Neural crest cell (in vitro differentiated cells): ENCODE measurements around the gene CA9. TPM values are rescaled to one million over a fixed set of nuclear protein-coding genes. Genes with fewer than 3 reads are reported as not detected.

Experiments used
- DNase-seq: peaks from one replicate; pipeline ENCODE4 v3.0.0; 2021; ENCODE audit warnings: low read depth, mixed read lengths, low spot score
- H3K27ac Mint-ChIP-seq: one replicate; pipeline ENCODE4 v1.8.0; 2021; ENCODE audit warnings: mild to moderate bottlenecking, mixed read lengths; ENCODE audit not compliant: unreplicated experiment
- H3K27me3 Mint-ChIP-seq: 2 replicates; pipeline ENCODE4 v1.8.0; 2021; ENCODE audit warnings: low read depth, mild to moderate bottlenecking, mixed read lengths
- H3K36me3 Mint-ChIP-seq: 2 replicates; pipeline ENCODE4 v1.8.0; 2021; ENCODE audit warnings: low read depth, mild to moderate bottlenecking, mixed read lengths
- H3K4me1 Mint-ChIP-seq: 2 replicates; pipeline ENCODE4 v1.8.0; 2021; ENCODE audit warnings: mixed read lengths
- H3K4me3 Mint-ChIP-seq: one replicate; pipeline ENCODE4 v1.8.0; 2021; ENCODE audit warnings: mild to moderate bottlenecking, mixed read lengths
- H3K9me3 Mint-ChIP-seq: 2 replicates; pipeline ENCODE4 v1.8.0; 2021; ENCODE audit warnings: mixed read lengths
- total RNA-seq: library from RNA; stranded (reverse); gene quantifications from 2 replicates; pipeline ENCODE4 v1.2.1, GENCODE V29; 2021
- TF ChIP-seq, protein P1 (sequence below): fragments of 200-600 bp; sonication (generic); conservative IDR thresholded peaks from 2 replicates; pipeline ENCODE4 v1.5.0; 2021; ENCODE audit warnings: antibody characterized with exemption, mild to moderate bottlenecking

CA9 gene
- total RNA-seq, 1 donor from 2014 or later: 0.63 TPM

DNA sequence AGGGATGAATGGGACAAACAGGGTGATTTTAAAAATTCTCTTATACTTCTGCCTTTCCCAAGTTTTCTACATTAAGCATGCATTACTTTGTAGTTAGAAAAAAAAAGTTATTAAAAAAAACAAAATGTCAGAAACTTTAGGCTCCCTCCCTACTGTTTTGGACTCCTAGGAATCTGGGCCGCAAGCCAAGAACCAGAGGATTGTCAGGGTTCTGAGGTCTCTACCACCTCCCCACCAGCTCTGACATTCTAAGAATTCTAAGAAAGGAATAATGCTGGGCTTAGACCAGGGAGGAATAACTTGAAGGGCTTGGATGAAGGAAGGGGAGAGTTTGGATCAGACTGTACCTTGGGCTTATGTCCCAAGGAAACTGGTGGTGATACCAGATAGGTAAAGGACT, 7.7 kb upstream of the CA9 start:
- Mint-ChIP-seq H3K27ac (no peak overlapping the region), H3K27me3 (no peaks in the 10 kb centered on the region), H3K36me3 (peaks cover 3% of the 10 kb centered on the region), H3K4me3 (peak overlapping the region; percentile 29), H3K4me1 (peaks cover 37% of the 10 kb centered on the region), H3K9me3 (no peaks in the 10 kb centered on the region)
- TF ChIP-seq, protein P1, sequence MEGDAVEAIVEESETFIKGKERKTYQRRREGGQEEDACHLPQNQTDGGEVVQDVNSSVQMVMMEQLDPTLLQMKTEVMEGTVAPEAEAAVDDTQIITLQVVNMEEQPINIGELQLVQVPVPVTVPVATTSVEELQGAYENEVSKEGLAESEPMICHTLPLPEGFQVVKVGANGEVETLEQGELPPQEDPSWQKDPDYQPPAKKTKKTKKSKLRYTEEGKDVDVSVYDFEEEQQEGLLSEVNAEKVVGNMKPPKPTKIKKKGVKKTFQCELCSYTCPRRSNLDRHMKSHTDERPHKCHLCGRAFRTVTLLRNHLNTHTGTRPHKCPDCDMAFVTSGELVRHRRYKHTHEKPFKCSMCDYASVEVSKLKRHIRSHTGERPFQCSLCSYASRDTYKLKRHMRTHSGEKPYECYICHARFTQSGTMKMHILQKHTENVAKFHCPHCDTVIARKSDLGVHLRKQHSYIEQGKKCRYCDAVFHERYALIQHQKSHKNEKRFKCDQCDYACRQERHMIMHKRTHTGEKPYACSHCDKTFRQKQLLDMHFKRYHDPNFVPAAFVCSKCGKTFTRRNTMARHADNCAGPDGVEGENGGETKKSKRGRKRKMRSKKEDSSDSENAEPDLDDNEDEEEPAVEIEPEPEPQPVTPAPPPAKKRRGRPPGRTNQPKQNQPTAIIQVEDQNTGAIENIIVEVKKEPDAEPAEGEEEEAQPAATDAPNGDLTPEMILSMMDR: no peak
- no peak for DNase-seq

- no peaks in the 10 kb centered on the region for H3K9me3 Mint-ChIP-seq
- H3K4me3 Mint-ChIP-seq: no peak overlapping the region
- no peaks in the 10 kb centered on the region for H3K27me3 Mint-ChIP-seq
- H3K36me3 Mint-ChIP-seq: peaks cover 3% of the 10 kb centered on the region
- peaks cover 35% of the 10 kb centered on the region for H3K4me1 Mint-ChIP-seq
- no peak for DNase-seq
- TF ChIP-seq, protein P1: no peak
- no peak overlapping the region for H3K27ac Mint-ChIP-seq
Measured at GRCh38 chr9:35666549-35666948, 7.2 kb upstream of the CA9 start.

- TF ChIP-seq, protein P1: no peak
- H3K36me3 Mint-ChIP-seq: no peaks in the 10 kb centered on the region
- H3K4me1 Mint-ChIP-seq: peaks cover 24% of the 10 kb centered on the region
- no peak overlapping the region for H3K4me3 Mint-ChIP-seq
- H3K27ac Mint-ChIP-seq: no peak overlapping the region
- H3K9me3 Mint-ChIP-seq: no peaks in the 10 kb centered on the region
- no peaks in the 10 kb centered on the region for H3K27me3 Mint-ChIP-seq
- no peak for DNase-seq
Measured at GRCh38 chr9:35667939-35668338, 5.8 kb upstream of the CA9 start.

GRCh38 chr9:35669331-35670145, 4.2 kb upstream of the CA9 start:
- TF ChIP-seq, protein P1: no peak
- no peaks in the 10 kb centered on the region for H3K9me3 Mint-ChIP-seq
- H3K4me3 Mint-ChIP-seq: peak overlapping the region; percentile 6
- peaks cover 3% of the 10 kb centered on the region for H3K27me3 Mint-ChIP-seq
- peak overlapping the region; percentile 23 for H3K27ac Mint-ChIP-seq
- H3K36me3 Mint-ChIP-seq: no peaks in the 10 kb centered on the region
- peaks cover 11% of the 10 kb centered on the region for H3K4me1 Mint-ChIP-seq
- DNase-seq: no peak

- Mint-ChIP-seq H3K4me3 (peak overlapping the region; percentile 74), H3K27ac (no peak overlapping the region), H3K27me3 (peaks cover 8% of the 10 kb centered on the region), H3K36me3 (no peaks in the 10 kb centered on the region), H3K4me1 (peaks cover 11% of the 10 kb centered on the region), H3K9me3 (no peaks in the 10 kb centered on the region)
- DNase-seq: no peak
- TF ChIP-seq, protein P1: no peak
Measured at GRCh38 chr9:35674025-35674361, 265 bp downstream of the CA9 start.
